CD4-positive, alpha-beta T cell treated with Interleukin-15 for 1 hour (primary cell): ENCODE measurements around the gene ENAM.
A peak's percentile ranks its signal among the peaks of the same experiment; 100 is the strongest.
"Not testable (repeated sequence)": the region's sequence is repeated elsewhere in the genome, so short reads cannot be mapped to it uniquely, and the experiment has no call there.

ENCODE experiments used
- DNase-seq: peaks from one replicate; pipeline ENCODE4 v3.0.0-alpha.2; 2020

The ENAM gene

GRCh38 chr4:70682142-70682541, 53.6 kb downstream of the ENAM start:
- DNase-seq = not testable (repeated sequence)

GRCh38 chr4:70687392-70687791, 58.8 kb downstream of the ENAM start:
- no peak for DNase-seq

- peak; percentile 92 for DNase-seq
These were observed 59.6 kb downstream of the ENAM start, which contains the start of gene UTP3 for GRCh38 chr4:70687821-70688794. Gene UTP3 (plus strand): TSS chr4:70688532. CDS start chr4:70688678, 146 bp downstream.

- no peak for DNase-seq
These were observed 60.3 kb downstream of the ENAM start for GRCh38 chr4:70688795-70689231.

GRCh38 chr4:70691661-70692060, 63.1 kb downstream of the ENAM start:
- no peak for DNase-seq

- not testable (repeated sequence) for DNase-seq
These were observed 66.1 kb downstream of the ENAM start for GRCh38 chr4:70694633-70695032.
